ENCODE measurements around the gene KCNMA1.
"Not testable (repeated sequence)": the region's sequence is repeated elsewhere in the genome, so short reads cannot be mapped to it uniquely, and the experiment has no call there.

The KCNMA1 gene

GRCh38 chr10:77637532-77638320, at the start of gene KCNMA1:
KCNMA1 (minus strand) TSS chr10:77637808.
- no peak for DNase-seq (ENCODE audit: low read depth, low spot score)

GRCh38 chr10:77686650-77687417, 49.2 kb upstream of the KCNMA1 start:
- no peak for DNase-seq (ENCODE audit: low read depth, low spot score)

DNA sequence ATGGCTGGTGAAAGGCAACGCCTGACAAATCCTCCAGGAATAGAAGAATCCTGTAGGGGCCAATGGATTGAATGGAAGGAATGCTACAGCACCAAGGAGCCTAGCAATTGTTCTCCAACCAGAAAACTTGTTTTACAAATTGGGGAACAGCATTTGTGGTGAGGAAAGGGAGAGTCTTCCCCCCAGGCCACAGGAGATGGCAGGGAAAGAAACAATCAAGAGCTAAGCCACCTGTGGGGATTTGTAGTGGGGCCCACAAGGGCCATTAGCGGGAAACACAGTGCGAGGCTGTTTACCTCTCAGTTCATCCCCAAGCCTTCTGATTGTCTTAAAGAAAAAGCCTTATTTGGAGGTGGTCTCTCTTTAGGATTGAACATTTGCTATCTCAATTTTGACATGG, 48.5 kb upstream of the KCNMA1 start:
- no peak for DNase-seq (ENCODE audit: low read depth, low spot score)

- DNase-seq (ENCODE audit: low read depth, low spot score), result no peak
These were observed 47.8 kb upstream of the KCNMA1 start for GRCh38 chr10:77685432-77685831.

DNA sequence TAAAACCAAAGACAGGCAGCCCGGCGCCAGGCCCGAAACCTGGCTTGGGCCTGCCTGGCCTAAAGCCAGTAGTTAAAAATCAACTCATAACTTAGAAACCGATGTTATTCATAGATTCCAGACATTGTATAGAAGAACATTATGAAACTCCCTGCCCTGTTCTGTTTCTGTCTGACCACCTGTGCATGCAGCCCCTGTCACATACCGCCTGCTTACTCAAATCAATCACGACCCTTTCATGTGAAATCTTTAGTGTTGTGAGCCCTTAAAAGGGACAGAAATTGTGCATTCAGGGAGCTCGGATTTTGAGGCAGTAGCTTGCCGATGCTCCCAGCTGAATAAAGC, 45.5 kb upstream of the KCNMA1 start:
- not testable (repeated sequence) for DNase-seq (ENCODE audit: low read depth, low spot score)

DNA sequence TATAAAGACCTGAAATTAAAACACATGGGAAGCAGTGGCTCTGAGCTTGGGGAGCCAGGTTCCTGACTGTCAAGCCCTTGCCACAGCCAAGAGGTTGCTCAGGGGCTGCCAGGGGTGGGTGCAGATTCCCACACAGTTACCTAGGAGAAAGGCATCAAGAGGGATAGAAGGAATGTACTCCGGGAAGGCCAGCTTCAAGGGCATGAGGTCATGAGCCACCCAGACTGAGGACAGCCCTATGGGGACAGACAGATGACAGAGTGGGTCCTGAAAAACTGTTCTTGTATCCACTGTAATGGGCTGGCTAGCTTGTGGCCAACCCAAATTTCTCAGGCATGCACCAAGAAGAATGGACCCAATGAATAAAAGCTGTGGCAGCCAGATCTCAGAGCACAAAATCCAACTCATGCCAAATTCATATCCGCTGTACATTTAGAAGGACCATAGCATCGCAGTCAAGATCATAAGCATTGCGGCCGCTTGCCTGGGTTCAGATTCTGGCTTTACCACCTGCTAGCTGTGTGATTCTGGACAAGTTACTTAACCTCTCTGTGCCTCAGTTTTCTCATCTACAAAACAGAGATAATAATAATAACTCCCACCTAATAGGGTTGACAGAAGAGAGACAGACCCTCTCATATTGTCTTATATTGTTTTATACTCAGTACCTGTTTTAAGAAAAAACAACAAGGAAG, 44.9 kb upstream of the KCNMA1 start:
- no peak for DNase-seq (ENCODE audit: low read depth, low spot score)

DNA sequence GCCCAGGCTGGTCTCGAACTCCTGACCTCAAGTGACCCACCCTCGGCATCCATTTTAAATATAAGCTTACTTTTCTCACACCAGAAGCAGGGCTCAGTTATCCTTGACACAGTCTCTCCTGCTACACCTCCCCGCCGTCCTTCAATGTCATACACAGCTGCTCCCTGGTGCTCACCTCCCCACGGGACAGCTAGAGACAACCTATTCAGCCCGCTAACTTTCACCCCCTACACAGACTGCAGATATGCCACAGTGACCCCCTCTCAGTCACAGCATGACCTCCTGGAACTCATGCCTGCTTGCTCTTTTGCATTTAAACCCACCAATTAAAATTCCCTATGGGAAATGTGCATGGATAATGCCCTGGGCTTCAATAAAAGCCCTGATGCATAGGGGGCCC, 44.2 kb upstream of the KCNMA1 start:
- DNase-seq (ENCODE audit: low read depth, low spot score), result no peak

DNA sequence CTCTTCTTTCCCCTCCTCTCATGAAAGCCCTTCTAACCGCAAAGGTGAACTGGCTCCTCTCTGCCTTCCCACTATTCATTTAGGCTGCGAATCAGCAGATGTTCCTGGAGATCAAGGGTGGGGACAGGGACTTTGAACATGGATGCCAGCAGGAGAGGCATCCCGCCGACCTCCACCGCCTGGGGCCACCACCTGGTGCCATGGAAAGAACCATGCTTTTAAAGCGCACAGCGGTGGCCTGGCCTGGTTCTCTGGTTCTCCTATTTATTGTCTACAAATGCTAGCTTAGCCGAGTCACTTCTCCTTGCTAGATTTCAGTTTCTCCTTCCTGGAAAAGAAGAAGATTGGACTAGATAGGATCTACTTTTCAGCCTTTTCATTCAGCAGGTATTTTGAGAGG, 43.2 kb upstream of the KCNMA1 start:
- no peak for DNase-seq (ENCODE audit: low read depth, low spot score)

- DNase-seq (ENCODE audit: low read depth, low spot score), result no peak
These were observed 42.5 kb upstream of the KCNMA1 start for GRCh38 chr10:77680065-77680464.

- no peak for DNase-seq (ENCODE audit: low read depth, low spot score)
These were observed 41.6 kb upstream of the KCNMA1 start for GRCh38 chr10:77679217-77679616.

DNA sequence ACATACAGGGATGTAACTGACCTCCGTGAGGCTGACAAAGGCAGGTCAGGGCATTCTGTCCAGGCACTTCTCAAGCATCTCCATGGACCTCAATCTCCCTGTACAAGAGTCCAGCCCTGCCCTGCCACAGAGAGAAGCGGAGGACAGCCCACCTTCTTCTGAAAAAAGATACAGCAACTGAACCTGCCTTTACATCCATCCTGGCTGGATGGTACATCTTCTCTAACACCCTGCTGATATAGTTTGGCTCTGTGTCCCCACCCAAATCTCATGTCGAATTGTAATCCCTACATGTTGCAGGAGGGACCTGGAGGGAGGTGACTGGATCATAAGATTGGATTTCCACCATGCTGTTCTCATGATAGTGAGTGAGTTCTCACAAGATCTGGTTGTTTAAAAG, 40.5 kb upstream of the KCNMA1 start:
- DNase-seq (ENCODE audit: low read depth, low spot score), result no peak

DNA sequence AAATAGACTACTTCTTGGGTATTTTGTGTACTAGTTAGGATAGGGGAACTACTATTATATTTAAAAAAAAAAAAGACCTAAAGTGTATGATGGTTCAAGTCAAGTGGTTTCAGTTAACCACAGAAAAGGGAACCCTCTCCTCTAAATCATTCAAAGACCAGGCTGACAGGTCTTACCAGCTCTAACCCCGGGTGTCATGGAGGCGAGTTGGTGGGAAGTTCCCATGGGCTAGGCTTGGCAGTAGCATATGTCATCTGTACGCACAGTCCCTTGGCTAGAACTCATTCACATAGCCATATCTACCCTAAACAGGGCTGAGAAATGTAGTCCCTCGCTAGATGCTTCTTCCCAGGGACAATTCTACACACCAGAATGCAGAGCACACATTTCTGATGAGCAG, 37.7 kb upstream of the KCNMA1 start:
- no peak for DNase-seq (ENCODE audit: low read depth, low spot score)

DNA sequence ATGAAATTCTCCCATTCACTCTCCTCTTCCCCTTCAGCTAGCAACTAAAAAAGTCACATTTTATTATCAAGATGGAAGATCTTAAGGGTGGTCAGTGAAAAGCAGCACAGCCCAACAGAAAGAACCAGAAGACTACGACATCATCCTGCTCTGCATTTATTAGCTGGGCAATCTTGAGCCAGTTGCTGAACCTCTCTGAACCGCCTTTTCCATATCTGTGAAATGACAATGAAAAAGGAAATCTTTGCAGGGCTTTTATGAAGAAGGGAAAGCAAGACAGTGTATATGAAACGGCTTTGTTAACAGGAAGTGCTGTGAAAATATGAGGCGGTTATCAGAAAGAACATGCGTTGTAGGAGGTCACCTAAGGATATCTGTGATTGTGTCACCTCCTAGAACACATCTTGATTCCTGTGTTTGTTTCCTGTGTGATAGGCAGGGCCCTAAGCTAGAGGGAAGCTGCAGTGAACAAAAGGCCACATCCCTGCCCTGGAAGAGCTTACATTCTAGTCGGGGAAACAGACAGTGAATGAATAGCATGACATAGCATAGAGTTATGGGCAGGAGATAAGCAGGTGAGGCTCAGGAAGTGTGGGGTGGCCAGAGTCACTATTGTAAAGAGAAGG, 36.0 kb upstream of the KCNMA1 start:
- no peak for DNase-seq (ENCODE audit: low read depth, low spot score)

GRCh38 chr10:77673101-77673500, 35.5 kb upstream of the KCNMA1 start:
- DNase-seq (ENCODE audit: low read depth, low spot score), result no peak

GRCh38 chr10:77671594-77672252, 34.1 kb upstream of the KCNMA1 start:
- no peak for DNase-seq (ENCODE audit: low read depth, low spot score)

GRCh38 chr10:77670817-77671443, 33.3 kb upstream of the KCNMA1 start:
- no peak for DNase-seq (ENCODE audit: low read depth, low spot score)

DNA sequence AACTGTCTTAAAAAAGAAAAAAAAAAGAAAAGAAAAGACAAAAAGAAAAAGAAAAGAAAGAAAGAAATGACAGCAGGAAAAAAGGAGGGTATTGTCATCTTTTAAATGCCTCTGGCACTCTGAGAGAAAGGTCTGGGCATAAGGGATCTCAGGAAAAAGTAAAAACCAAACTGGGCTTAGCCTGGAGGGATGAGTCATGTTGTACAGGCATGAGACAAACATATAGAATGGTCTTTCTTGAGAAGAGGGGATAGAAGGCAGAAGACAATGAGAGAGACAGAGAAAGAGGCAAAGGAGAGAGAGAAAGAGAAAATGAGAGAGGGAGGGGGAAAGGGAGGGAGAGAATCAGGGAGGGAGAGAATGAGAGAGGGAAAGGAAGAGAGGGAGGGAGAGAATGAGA, 32.3 kb upstream of the KCNMA1 start:
- DNase-seq (ENCODE audit: low read depth, low spot score), result no peak

- DNase-seq (ENCODE audit: low read depth, low spot score), result no peak
These were observed 30.1 kb upstream of the KCNMA1 start for GRCh38 chr10:77667426-77668324.

GRCh38 chr10:77666821-77667220, 29.2 kb upstream of the KCNMA1 start:
- DNase-seq (ENCODE audit: low read depth, low spot score), result no peak

DNA sequence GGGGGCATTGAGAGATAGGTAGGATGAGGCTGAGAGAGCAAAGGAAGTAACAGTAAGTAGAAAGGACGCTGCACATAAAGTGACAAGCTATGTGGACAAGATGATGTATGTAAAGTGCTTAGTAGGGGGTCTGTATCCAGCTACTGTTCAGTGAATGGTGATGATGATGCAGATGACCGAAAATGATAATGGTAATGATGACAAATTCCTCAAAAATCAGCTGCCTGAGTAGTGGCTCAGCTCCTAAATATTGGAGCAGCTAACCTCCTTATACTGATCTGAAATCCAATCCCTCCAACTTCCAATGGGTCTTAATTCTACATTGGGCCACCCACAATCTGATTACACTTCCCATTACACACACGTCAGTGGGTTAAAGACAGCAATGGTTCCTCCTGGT, 27.1 kb upstream of the KCNMA1 start:
- DNase-seq (ENCODE audit: low read depth, low spot score), result no peak
